ENCODE measurements around the gene REV1. TPM values are rescaled to one million over a fixed set of nuclear protein-coding genes. Genes with fewer than 3 reads are reported as not detected.

Gene REV1
- total RNA-seq, 1 experiment from 2014 or later, result 49.0 TPM

DNA sequence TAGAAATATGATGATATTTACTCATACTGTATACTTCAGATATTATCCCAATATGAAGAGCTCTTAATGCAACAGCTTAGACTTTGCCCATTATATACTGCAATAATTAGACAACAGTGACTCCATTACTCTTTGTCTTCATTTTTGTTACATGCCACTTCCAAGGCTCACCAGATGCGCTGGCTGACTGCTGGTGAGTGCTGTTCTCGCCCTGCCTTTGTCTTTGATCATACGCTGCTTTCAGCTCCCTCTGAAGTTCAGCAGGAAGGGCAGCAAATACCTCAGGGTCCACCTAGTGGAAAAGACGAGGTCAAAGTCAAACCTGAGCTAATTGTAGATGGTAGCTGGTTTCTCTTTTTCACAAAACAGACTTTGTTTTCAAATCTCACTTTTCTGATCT lies 86.3 kb downstream of the REV1 start:
- no peak for DNase-seq
- TF ChIP-seq, protein P1, sequence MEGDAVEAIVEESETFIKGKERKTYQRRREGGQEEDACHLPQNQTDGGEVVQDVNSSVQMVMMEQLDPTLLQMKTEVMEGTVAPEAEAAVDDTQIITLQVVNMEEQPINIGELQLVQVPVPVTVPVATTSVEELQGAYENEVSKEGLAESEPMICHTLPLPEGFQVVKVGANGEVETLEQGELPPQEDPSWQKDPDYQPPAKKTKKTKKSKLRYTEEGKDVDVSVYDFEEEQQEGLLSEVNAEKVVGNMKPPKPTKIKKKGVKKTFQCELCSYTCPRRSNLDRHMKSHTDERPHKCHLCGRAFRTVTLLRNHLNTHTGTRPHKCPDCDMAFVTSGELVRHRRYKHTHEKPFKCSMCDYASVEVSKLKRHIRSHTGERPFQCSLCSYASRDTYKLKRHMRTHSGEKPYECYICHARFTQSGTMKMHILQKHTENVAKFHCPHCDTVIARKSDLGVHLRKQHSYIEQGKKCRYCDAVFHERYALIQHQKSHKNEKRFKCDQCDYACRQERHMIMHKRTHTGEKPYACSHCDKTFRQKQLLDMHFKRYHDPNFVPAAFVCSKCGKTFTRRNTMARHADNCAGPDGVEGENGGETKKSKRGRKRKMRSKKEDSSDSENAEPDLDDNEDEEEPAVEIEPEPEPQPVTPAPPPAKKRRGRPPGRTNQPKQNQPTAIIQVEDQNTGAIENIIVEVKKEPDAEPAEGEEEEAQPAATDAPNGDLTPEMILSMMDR (IDR thresholded peaks at IDR 0.05; ENCODE audit: unreplicated experiment), result no peak
- Mint-ChIP-seq H3K27me3 (ENCODE audit: unreplicated experiment) (no peaks in the 10 kb centered on the region), H3K4me3 (ENCODE audit: low read depth, unreplicated experiment) (no peak overlapping the region), H3K27ac (ENCODE audit: unreplicated experiment) (no peak overlapping the region), H3K36me3 (ENCODE audit: insufficient read depth, unreplicated experiment) (peaks cover 56% of the 10 kb centered on the region), H3K9me3 (ENCODE audit: low read depth, unreplicated experiment) (no peaks in the 10 kb centered on the region), H3K4me1 (ENCODE audit: low read depth, unreplicated experiment) (no peaks in the 10 kb centered on the region)
- BruUV-seq (replicated peaks), result no TSS peak
- CTCF ChIA-PET, result no interaction called here
- intact Hi-C loops (cut with micrococcal nuclease; ENCODE audit: unreplicated experiment), result no loop called here

DNA sequence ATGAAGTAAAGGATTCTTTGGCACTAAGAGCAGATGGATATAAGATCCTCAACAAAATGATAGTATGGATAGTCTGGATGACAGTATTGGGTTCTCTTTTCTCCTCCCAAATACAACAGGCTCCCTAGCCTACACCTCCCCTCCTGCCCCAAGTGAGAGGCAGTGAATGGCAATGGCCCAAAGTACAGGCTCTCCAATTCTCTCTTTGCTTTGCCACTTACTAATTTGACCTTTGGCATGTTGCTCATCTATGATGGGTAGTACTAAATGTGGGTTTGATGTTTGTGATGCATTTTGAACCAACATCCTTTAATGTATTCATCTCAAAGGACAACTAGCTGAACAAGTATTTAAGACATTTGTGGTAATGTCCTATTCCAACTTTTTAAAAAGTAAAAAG lies 86.7 kb downstream of the REV1 start:
- CTCF ChIA-PET, result no interaction called here
- H3K4me3 Mint-ChIP-seq (ENCODE audit: low read depth, unreplicated experiment), result no peak overlapping the region
- H3K27me3 Mint-ChIP-seq (ENCODE audit: unreplicated experiment), result no peaks in the 10 kb centered on the region
- intact Hi-C loops (cut with micrococcal nuclease; ENCODE audit: unreplicated experiment), result no loop called here
- H3K27ac Mint-ChIP-seq (ENCODE audit: unreplicated experiment), result no peak overlapping the region
- BruUV-seq (replicated peaks), result no TSS peak
- peaks cover 58% of the 10 kb centered on the region for H3K36me3 Mint-ChIP-seq (ENCODE audit: insufficient read depth, unreplicated experiment)
- TF ChIP-seq, protein P1 (IDR thresholded peaks at IDR 0.05; ENCODE audit: unreplicated experiment), result no peak
- H3K4me1 Mint-ChIP-seq (ENCODE audit: low read depth, unreplicated experiment), result no peaks in the 10 kb centered on the region
- no peaks in the 10 kb centered on the region for H3K9me3 Mint-ChIP-seq (ENCODE audit: low read depth, unreplicated experiment)
- DNase-seq, result no peak

DNA sequence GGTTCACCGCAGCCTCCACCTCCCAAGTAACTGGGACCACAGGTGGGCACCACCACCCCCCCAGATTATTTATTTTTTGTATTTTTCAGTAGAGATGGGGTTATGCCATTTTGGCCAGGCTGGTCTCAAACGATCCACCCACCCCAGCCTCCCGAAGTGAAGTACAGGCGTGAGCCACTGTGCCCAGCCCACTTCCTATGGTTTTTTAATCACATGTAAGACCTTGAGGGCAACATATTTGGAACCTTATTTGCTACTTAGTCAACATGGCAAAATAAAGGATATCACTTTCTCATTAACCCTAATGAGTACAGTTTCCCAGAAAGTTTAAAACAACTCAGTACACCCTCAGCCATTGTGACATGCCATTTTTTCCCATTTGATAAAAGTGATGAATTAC lies 88.0 kb downstream of the REV1 start:
- CTCF ChIA-PET, result no interaction called here
- H3K36me3 Mint-ChIP-seq (ENCODE audit: insufficient read depth, unreplicated experiment), result peaks cover 60% of the 10 kb centered on the region

DNA sequence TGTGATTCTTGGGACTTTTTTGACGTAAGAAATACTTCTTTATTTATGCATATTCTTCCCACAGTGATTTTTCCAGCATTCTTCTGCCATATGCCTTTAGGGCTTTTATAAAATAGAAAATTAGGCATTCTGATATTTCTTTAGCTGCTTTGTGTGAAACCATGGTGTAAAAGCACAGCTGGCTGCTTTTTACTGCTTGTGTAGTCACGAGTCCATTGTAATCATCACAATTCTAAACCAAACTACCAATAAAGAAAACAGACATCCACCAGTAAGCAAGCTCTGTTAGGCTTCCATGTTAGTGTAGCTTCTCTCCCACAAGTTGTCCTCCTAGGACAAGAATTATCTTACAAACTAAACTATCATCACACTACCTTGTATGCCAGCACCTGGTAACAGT lies 90.0 kb downstream of the REV1 start:
- intact Hi-C loops (cut with micrococcal nuclease; ENCODE audit: unreplicated experiment), result no loop called here
- no peaks in the 10 kb centered on the region for H3K4me1 Mint-ChIP-seq (ENCODE audit: low read depth, unreplicated experiment)
- no peak overlapping the region for H3K27ac Mint-ChIP-seq (ENCODE audit: unreplicated experiment)
- CTCF ChIA-PET, result no interaction called here
- no TSS peak for BruUV-seq (replicated peaks)
- no peaks in the 10 kb centered on the region for H3K9me3 Mint-ChIP-seq (ENCODE audit: low read depth, unreplicated experiment)
- no peaks in the 10 kb centered on the region for H3K27me3 Mint-ChIP-seq (ENCODE audit: unreplicated experiment)
- DNase-seq, result no peak
- no peak overlapping the region for H3K4me3 Mint-ChIP-seq (ENCODE audit: low read depth, unreplicated experiment)
- TF ChIP-seq, protein P1 (IDR thresholded peaks at IDR 0.05; ENCODE audit: unreplicated experiment), result no peak
- H3K36me3 Mint-ChIP-seq (ENCODE audit: insufficient read depth, unreplicated experiment), result peaks cover 64% of the 10 kb centered on the region

More for the DNA sequence above, 88.0 kb downstream of the REV1 start:
- intact Hi-C loops (cut with micrococcal nuclease; ENCODE audit: unreplicated experiment), result no loop called here
- Mint-ChIP-seq H3K4me3 (ENCODE audit: low read depth, unreplicated experiment) (no peak overlapping the region), H3K27ac (ENCODE audit: unreplicated experiment) (no peak overlapping the region), H3K4me1 (ENCODE audit: low read depth, unreplicated experiment) (no peaks in the 10 kb centered on the region), H3K27me3 (ENCODE audit: unreplicated experiment) (no peaks in the 10 kb centered on the region), H3K9me3 (ENCODE audit: low read depth, unreplicated experiment) (no peaks in the 10 kb centered on the region)
- TF ChIP-seq, protein P1 (IDR thresholded peaks at IDR 0.05; ENCODE audit: unreplicated experiment), result no peak
- no TSS peak for BruUV-seq (replicated peaks)
- no peak for DNase-seq

DNA sequence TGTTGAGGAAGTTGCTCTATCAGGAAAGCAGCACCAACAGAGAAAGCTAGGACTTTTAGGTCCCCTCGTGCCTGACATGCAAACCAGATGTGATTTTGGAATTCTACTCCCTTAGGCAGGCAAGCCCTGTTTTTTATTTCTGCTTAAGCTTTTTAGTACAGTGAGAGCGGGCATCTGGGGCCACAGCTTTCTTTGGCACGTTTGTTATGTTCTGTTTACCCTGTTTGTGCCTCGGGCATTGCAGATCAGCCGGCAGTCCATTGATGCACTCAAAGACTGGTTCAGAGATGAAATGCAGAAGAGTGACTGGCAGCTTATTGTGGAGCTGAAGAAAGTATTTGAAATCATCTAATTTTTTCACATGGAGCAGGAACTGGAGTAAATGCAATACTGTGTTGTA lies 90.8 kb downstream of the REV1 start:
- Mint-ChIP-seq H3K4me1 (ENCODE audit: low read depth, unreplicated experiment) (no peaks in the 10 kb centered on the region), H3K9me3 (ENCODE audit: low read depth, unreplicated experiment) (no peaks in the 10 kb centered on the region), H3K27me3 (ENCODE audit: unreplicated experiment) (no peaks in the 10 kb centered on the region), H3K36me3 (ENCODE audit: insufficient read depth, unreplicated experiment) (peaks cover 65% of the 10 kb centered on the region), H3K27ac (ENCODE audit: unreplicated experiment) (no peak overlapping the region), H3K4me3 (ENCODE audit: low read depth, unreplicated experiment) (no peak overlapping the region)
- DNase-seq, result no peak
- intact Hi-C loops (cut with micrococcal nuclease; ENCODE audit: unreplicated experiment), result no loop called here
- CTCF ChIA-PET, result no interaction called here
- no TSS peak for BruUV-seq (replicated peaks)
- TF ChIP-seq, protein P1 (IDR thresholded peaks at IDR 0.05; ENCODE audit: unreplicated experiment), result no peak

Data from Calu3 (cell line).